Breast epithelium (tissue), 4 donors: ENCODE results near the gene SH3BGRL2. TPM values are rescaled to one million over a fixed set of nuclear protein-coding genes. Genes with fewer than 3 reads are reported as not detected.

Source experiments
- DNase-seq, 2 donors: peaks; one replicate each; pipeline ENCODE4 v3.0.0-alpha.2; 2019; ENCODE audit warnings: low spot score in 2 of 2
- H3K27ac ChIP-seq, 2 donors: fragments of 200-600 bp; sonication (generic) in 1 of 2; one replicate each; pipeline ENCODE4 v1.5.1; 2016 to 2019; ENCODE audit warnings: mild to moderate bottlenecking in 1 of 2
- H3K27me3 ChIP-seq, 2 donors: fragments of 200-600 bp; sonication (generic) in 1 of 2; one replicate each; pipeline versions ENCODE4 v1.5.1 to v1.6.0; 2017 to 2019; ENCODE audit warnings: control low read depth in 1 of 2, mild to moderate bottlenecking in 1 of 2
- H3K36me3 ChIP-seq: fragments of 200-600 bp; one replicate; pipeline ENCODE4 v1.5.1; 2019
- H3K4me1 ChIP-seq, 2 donors: fragments of 200-600 bp; sonication (generic); one replicate each; pipeline ENCODE4 v1.5.1; 2016 to 2019; ENCODE audit warnings: control low read depth in 1 of 2
- H3K4me3 ChIP-seq, 3 donors: fragments of 200-600 bp; sonication (generic); 1 replicate in 2 of 3; 2 replicates in 1 of 3; pipeline ENCODE4 v1.5.1; 2016 to 2019; ENCODE audit warnings: mild to moderate bottlenecking in 3 of 3, moderate library complexity in 2 of 3
- H3K9me3 ChIP-seq, 2 donors: fragments of 200-600 bp; sonication (generic) in 1 of 2; one replicate each; pipeline ENCODE4 v1.5.1; 2016 to 2019; ENCODE audit warnings: control low read depth in 1 of 2
- CTCF ChIP-seq, 3 donors: fragments of 450-650 bp; IDR thresholded peaks; one replicate each; pipeline ENCODE4 v1.5.1; 2016 to 2017; ENCODE audit warnings: antibody characterized with exemption in 3 of 3, mild to moderate bottlenecking in 3 of 3, moderate library complexity in 3 of 3
- POLR2A ChIP-seq: fragments of 450-650 bp; IDR thresholded peaks from one replicate; pipeline ENCODE4 v1.6.1; 2016; ENCODE audit warnings: antibody characterized with exemption, mild to moderate bottlenecking, moderate library complexity
- POLR2AphosphoS5 ChIP-seq, 3 donors: sonication (generic); formaldehyde crosslinking; IDR thresholded peaks; one replicate each; pipeline ENCODE4 v1.6.1; 2017; ENCODE audit warnings: antibody characterized with exemption in 3 of 3
- intact Hi-C: fragments of 100-400 bp; cut with DNase I; formaldehyde crosslinking; loops from one replicate; pipeline ENCODE4 v1.15.1; 2023; ENCODE audit warnings: low total_unique reads
- total RNA-seq, 3 donors: library from RNA; depleted of rRNA; stranded (reverse); fragments of >200 nt; gene quantifications; one replicate each; pipeline ENCODE4 v1.1.0, GENCODE V29; 2016

The SH3BGRL2 gene
- total RNA-seq, 3 donors from 2014 or later, result 31.8 to 54.4 (median 50.9) TPM

DNA sequence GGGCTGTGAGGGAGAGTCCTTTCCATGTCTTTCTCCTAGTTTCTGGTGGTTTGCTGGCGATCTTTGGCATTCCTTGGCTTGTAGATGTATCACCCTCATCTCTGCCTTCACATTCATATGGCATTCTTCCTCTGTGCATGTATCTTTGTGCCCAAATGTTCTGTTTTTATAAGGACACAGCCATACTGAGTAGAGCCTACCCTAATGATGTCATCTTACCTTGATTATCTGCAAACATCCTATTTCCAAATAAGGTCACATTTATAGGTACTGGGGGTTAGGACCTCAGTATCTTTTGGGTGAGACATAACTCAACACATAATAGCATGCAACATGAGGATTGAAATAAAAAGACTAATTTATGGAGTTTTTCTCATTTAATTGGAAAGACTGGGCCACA, 5.5 kb downstream of the SH3BGRL2 start:
- Histone ChIP-seq H3K27me3 (no peaks in the 10 kb centered on the region), H3K27ac (no peak overlapping the region), H3K36me3 (no peaks in the 10 kb centered on the region), H3K4me3 (no peak overlapping the region), H3K4me1 (no peaks in the 10 kb centered on the region), H3K9me3 (no peaks in the 10 kb centered on the region)
- TF ChIP-seq POLR2A (no peak), POLR2AphosphoS5 (IDR thresholded peaks at IDR 0.05) (no peak), CTCF (IDR thresholded peaks at IDR 0.05) (no peak)
- DNase-seq, result no peak
- intact Hi-C loops, result no loop called here

GRCh38 chr6:79640146-79641111, 9.3 kb downstream of the SH3BGRL2 start:
- no peak for TF ChIP-seq CTCF (IDR thresholded peaks at IDR 0.05)
- no peak for TF ChIP-seq POLR2AphosphoS5 (IDR thresholded peaks at IDR 0.05)
- no peak for TF ChIP-seq POLR2A
- Histone ChIP-seq H3K27ac (no peak overlapping the region), H3K4me3 (no peak overlapping the region), H3K27me3 (no peaks in the 10 kb centered on the region), H3K4me1 (no peaks in the 10 kb centered on the region), H3K36me3 (no peaks in the 10 kb centered on the region), H3K9me3 (no peaks in the 10 kb centered on the region)
- intact Hi-C loops, result no loop called here
- DNase-seq, result no peak

DNA sequence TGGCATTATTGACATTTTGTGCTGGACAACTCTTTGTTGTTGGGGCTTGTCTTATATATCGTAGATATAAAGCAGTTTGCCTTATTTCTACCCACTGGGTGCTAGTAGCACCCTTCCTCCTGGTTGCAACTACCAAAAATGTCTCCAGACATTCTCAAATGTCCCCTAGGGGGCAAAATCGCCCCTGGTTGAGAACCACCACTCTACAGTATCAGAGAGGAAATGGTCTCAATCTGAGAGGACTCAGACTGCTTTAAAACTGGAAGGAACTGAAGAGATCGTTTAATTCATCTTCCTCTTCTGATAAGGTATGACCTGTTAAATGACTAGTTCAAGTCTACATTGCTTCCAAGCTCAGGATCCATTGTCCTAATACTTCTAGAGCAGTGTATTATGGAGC, 14.9 kb downstream of the SH3BGRL2 start:
- no peaks in the 10 kb centered on the region for H3K4me1 ChIP-seq
- no peak overlapping the region for H3K4me3 ChIP-seq
- H3K27ac ChIP-seq, result no peak overlapping the region
- no peaks in the 10 kb centered on the region for H3K27me3 ChIP-seq
- intact Hi-C loops, result no loop called here
- DNase-seq, result no peak
- H3K36me3 ChIP-seq, result no peaks in the 10 kb centered on the region
- no peaks in the 10 kb centered on the region for H3K9me3 ChIP-seq
- no peak for TF ChIP-seq POLR2AphosphoS5 (IDR thresholded peaks at IDR 0.05)
- no peak for TF ChIP-seq CTCF (IDR thresholded peaks at IDR 0.05)
- TF ChIP-seq POLR2A, result no peak

GRCh38 chr6:79646561-79646960, 15.4 kb downstream of the SH3BGRL2 start:
- Histone ChIP-seq H3K36me3 (no peaks in the 10 kb centered on the region), H3K4me1 (no peaks in the 10 kb centered on the region), H3K27ac (no peak overlapping the region), H3K9me3 (no peaks in the 10 kb centered on the region), H3K4me3 (no peak overlapping the region), H3K27me3 (no peaks in the 10 kb centered on the region)
- intact Hi-C loops, result no loop called here
- TF ChIP-seq POLR2A, result no peak
- no peak for DNase-seq

DNA sequence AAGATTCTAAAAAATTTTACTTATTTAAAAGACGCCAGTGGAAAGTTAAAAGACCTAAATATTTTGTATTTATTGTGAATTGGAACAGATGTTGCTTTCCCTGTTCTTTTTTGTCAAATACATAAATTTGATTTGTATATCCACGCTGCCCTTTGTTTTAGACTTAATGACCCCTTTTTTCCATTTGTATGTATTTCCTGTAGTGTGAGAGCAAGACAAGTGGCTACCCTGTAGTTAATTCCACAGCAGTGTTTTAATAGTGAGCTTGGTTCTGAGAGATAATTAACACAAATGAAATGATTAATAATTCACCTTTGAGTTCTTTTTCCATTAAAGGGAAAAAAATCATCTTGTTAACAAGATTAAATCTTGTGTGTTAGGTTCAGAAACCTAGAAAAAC, 16.6 kb downstream of the SH3BGRL2 start:
- no peaks in the 10 kb centered on the region for H3K27me3 ChIP-seq
- no peak overlapping the region for H3K27ac ChIP-seq
- no peaks in the 10 kb centered on the region for H3K36me3 ChIP-seq
- no peak overlapping the region for H3K4me3 ChIP-seq
- intact Hi-C loops, result no loop called here
- DNase-seq, result no peak
- no peaks in the 10 kb centered on the region for H3K9me3 ChIP-seq
- no peaks in the 10 kb centered on the region for H3K4me1 ChIP-seq
- TF ChIP-seq POLR2A (no peak), POLR2AphosphoS5 (IDR thresholded peaks at IDR 0.05) (no peak), CTCF (IDR thresholded peaks at IDR 0.05) (no peak)
